Stimulated activated naive CD4-positive, alpha-beta T cell (primary cell): Measurements from ENCODE around the gene DACT3.

Experiments
- DNase-seq, 6 experiments: peaks; one replicate each; lab custom pipeline; 2025; lab: John Stamatoyannopoulos, UW

Gene DACT3

GRCh38 chr19:46611776-46612175 is 49.2 kb downstream of the DACT3 start:
- DNase-seq = peak in 1 of 6 experiments; percentile 55

GRCh38 chr19:46610851-46611770 is 49.9 kb downstream of the DACT3 start:
- peak in 5 of 6 experiments; percentile 18 to 48 (median 30) for DNase-seq

GRCh38 chr19:46610413-46610775 is 50.6 kb downstream of the DACT3 start:
- DNase-seq = no peak

- DNase-seq = no peak
These were observed 51.2 kb downstream of the DACT3 start for GRCh38 chr19:46609511-46610412.

- no peak for DNase-seq
These were observed 52.2 kb downstream of the DACT3 start for GRCh38 chr19:46608581-46609345.

GRCh38 chr19:46608178-46608577 is 52.8 kb downstream of the DACT3 start:
- no peak for DNase-seq

- DNase-seq = no peak
These were observed 53.5 kb downstream of the DACT3 start for GRCh38 chr19:46607448-46607841.

- DNase-seq = no peak
These were observed 54.1 kb downstream of the DACT3 start for GRCh38 chr19:46606681-46607447.

- DNase-seq = no peak
These were observed 55.0 kb downstream of the DACT3 start for GRCh38 chr19:46606019-46606418.

GRCh38 chr19:46605356-46605821 is 55.6 kb downstream of the DACT3 start:
- no peak for DNase-seq

GRCh38 chr19:46604781-46605355 is 56.1 kb downstream of the DACT3 start:
- no peak for DNase-seq

GRCh38 chr19:46603752-46604231 is 57.2 kb downstream of the DACT3 start:
- no peak for DNase-seq

- no peak for DNase-seq
These were observed 57.8 kb downstream of the DACT3 start for GRCh38 chr19:46603195-46603637.

GRCh38 chr19:46602392-46603194 is 58.4 kb downstream of the DACT3 start:
- peak in 1 of 6 experiments; percentile 17 for DNase-seq

GRCh38 chr19:46601318-46602224 is 59.4 kb downstream of the DACT3 start, which contains the start of gene CALM3:
Gene CALM3 (plus strand): TSS chr19:46601330. CDS start chr19:46601435, 105 bp downstream.
- DNase-seq = peak in 2 of 6 experiments; percentile 39 to 65

GRCh38 chr19:46600384-46601317 is 60.3 kb downstream of the DACT3 start:
- DNase-seq = peak; percentile 94 to 99 (median 98)

GRCh38 chr19:46599716-46600373 is 61.1 kb downstream of the DACT3 start:
- DNase-seq = no peak
